HG03108 (cell line): ENCODE results near the gene NOP14.
"Not testable (repeated sequence)": the region's sequence is repeated elsewhere in the genome, so short reads cannot be mapped to it uniquely, and the experiment has no call there.

ENCODE experiments used
- ATAC-seq: cut with Tn5 transposase; IDR thresholded peaks from one replicate; pipeline ENCODE4 v1.9.1; 2021; ENCODE audit warnings: moderate library complexity; ENCODE audit not compliant: unreplicated experiment

Gene NOP14

DNA sequence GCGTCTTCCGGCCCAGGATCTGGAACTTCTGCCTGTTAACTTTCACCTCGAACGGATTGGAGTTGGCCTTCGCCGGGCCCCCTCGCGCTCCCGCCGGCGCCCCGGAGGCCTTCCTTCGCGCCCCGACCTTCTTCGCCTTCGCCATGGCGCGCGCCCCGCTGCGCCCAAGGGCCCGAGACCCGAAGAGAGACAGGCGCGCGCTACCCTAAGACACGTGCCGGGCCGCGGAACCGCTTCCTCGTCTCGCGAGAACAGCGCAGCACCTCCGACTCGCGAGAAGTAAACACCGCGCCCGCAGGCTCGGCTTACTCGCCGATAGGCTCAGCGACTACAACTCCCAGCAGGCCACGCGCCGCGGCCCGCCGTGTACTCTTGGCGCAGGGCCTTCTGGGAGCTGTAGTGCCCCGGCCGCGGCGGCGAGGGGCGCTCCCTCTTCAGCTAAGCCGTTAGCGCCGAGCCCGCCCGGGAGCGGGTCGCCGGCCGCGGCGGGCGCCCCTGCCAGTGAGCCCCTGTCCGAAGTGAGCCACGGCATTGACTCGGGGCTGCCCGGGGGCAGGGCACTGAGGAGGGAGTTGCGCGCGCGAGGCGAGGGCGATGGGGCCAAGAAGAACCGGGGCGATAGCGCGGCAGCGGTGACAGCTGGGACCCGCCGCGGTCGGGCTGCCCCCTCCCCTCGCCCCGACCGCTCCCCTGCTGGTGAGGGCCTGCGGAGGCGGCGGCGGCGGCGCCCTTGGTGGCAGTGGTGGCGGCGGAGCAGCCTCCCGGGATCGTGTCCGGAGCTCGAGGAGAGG is at the start of gene NOP14, which contains the start of gene GRK4:
Gene NOP14 (minus strand): TSS at position 232 of the 791 bp plus-strand sequence. CDS start 87 bp downstream, at position 145.
Gene GRK4 (plus strand): TSS at position 397 of the 791 bp plus-strand sequence. CDS start 500 bp downstream, outside the sequence.
- peak; percentile 92 for ATAC-seq

DNA sequence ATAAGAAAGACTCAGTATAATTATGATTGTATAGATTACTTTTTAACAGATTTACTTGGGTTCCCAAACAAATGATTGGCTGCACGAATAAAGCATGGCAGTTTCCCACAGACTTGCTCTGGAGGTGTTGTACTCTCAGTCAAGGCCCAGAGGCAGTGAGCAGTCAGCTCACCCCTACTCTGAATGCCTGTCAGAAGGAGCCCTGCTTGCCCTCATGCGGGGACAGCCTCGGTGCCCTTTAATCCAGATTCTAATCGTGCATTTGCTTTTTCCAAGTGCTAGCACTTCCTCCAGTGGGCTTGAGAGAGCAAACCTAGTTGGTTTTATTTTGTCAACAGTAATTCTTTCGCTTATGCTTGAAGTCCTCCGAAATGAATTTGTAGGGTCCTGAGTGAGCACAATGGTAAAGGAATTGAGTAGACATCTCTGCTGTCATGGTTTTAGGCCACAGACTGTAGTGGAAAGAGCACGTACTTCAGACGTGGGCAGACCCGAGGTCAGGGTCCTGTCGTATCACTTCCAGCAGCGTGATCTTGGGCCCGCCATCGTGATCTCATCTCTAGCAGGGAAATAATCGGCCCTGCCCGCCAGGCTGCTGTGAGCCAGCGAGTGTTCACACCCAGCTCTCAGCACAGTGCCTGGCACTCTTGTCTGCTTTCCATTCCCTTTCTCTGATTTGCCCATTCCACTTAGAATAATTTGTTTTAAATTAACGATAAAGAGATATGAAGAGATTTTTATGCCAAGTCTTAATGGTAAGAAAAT is 48.4 kb upstream of the NOP14 start:
- ATAC-seq = no peak

DNA sequence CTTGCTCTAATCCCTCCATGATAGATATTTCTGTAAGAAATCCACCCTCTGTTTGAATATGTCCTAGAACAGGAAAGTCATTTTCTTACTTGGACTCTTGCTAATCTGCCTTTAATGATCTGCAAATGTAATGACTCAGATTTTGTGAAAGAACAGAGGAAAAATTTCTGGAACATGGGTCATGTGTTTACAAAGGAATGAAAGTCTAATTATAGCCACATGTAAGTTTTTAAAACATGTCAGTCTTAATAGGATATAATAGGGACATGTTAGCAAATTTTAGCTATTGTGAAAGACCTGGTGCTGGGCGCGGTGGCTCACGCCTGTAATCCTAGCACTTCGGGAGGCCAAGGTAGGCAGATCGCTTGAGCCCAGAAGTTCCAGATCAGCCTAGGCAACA is 47.8 kb upstream of the NOP14 start:
- no peak for ATAC-seq

DNA sequence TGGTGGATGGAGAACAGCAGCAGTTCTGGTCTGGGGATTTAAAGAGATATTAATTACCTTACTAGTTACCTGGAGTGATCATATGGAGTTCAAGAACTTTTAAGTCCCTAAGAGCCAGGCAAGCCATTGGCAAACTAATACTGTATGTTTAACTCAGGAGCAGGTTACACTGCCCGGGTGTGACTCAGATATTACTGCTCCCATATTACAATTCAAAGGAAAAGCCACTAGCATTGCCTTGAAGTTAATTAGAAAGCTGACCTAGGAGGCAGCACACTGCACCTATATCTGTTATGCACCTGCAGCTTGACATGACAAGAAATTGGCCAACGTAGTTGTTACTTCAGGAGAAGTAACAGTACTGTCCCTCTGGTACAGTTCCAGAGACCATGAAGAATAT is 47.4 kb upstream of the NOP14 start:
- ATAC-seq = no peak

DNA sequence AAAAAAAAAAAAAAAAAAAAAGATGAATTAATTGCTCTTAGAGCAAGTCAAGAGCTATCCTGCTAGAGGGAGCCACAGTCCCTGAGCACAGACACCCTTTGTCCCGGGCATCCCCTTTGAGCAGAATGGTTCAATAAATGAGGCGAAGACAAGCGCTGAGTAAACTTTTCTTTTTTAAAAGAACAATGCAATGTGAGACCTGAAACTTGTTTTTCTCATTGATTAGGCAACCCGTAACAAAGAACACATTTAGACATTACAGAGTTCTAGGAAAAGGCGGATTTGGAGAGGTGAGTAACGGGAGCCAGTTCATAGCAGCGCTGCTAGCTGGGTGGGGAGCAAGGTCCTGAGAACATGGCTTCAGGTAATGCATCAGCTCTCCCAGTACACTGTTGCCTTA is 46.2 kb upstream of the NOP14 start:
- no peak for ATAC-seq

DNA sequence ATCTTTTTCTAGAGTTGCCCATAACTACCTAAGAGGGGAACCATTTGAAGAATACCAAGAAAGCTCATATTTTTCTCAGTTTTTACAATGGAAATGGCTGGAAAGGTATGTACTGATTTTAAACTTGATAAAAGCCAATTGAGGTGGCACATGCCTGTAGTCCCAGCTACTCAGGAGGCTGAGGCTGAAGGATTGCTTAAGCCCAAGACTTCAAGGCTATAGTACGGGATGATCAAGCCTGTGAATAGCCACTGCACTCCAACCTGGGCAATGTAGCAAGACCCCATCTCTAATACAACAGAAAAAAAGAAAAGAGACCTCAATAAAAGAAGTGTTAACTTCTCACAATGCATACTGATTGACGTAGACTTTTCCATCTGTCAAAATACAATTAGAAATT is 44.5 kb upstream of the NOP14 start:
- ATAC-seq = no peak

DNA sequence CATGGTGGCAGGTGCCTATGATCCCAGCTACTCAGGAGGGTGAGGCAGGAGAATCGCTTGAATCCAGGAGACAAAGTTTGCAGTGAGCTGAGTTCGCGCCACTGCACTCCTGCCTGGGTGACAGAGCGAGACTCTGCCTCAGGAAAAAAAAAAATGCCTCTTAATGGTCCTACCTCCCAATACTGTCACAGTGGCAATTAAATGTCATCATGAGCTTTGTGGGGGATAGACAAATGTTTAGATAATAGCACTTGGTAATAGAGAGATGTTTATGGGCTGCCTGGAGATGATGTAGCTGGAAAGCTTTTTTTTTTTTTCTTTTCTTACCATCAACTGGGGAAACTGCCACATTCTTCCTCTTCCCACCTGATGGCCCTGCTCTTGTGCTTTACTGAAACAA is 33.2 kb upstream of the NOP14 start:
- no peak for ATAC-seq

DNA sequence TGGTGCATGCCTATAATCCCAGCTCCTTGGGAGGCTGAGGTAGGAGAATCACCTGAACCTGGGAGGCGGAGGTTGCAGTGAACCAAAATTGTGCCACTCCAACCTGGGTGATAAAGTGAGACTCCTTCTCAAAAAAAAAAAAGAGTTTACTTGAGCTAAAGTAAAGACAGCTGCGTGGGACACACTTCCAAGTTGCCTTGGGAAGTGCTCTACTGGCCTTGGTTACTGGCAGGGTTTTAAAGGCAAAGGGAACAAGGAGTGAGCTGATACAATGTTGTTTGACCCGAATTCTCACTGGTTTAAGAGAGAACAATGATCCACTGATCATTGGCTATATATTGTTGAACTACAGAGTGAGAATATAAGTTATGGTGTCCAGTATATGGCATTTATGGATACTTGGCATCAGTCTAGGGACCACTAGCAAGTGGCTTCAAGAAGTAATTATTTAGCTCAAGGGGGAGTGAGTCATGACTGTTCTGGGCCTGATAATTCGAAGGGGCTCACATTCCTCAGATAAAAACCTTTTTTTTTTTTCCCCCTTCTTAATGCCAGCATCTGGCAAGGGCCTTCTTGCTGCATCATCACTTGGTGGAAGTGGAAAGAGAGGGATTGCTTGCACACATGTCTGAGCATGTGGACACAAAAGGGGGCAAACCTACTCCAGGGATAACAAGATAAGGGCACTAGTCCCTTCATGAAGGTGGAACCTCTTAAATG is 32.5 kb upstream of the NOP14 start:
- ATAC-seq = no peak

DNA sequence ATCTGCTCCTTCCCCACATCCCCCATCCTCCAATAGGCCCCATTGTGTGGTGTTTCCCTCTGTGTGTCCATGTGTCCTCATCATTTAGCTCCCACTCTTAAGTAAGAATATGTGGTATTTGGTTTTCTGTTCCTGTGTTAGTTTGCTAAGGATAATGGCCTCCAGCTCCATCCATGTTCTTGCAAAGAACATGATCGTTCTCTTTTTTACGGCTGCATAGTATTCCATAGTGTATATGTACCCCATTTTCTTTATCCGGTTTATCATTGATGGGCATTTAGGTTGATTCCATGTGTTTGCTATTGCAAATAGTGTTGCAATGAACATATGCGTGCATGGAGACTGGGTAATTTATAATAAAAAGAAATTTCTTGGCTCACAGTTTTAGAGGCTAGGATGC is 31.7 kb upstream of the NOP14 start:
- ATAC-seq = no peak

DNA sequence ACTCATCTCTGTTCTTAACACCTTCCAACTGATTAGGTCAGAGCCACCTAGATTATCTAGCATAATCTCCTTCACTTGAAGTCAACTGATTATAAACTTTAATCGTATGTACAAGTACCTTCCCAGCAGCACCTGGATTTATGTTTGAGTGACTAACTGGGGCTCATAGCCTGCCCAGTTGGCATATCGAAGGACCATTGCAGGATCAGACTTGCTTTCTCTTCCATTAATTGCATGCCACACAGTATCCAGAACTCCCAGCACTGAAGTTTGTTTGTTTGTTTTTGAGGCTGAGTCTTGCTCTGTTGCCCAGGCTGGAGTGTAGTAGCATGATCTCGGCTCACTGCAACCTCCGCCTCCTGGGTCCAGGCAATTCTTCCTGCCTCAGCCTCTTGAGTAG is 28.0 kb upstream of the NOP14 start:
- ATAC-seq = no peak

DNA sequence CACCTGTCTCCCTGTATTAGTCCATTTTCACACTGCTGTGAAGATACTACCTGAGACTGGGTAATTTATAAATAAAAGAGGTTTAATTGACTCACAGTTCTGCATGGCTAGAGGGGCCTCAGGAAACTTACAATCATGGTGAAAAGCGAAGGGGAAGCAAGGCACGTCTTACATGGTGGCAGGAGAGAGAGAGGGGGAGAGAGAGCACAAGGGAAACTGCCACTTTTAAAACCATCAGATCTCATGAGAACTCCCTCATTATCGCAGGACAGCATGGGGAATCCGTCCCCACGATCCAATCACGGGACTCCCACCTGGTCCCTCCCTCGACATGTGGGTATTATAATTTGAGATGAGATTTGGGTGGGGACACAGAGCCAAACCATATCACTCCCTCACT is 20.5 kb upstream of the NOP14 start:
- ATAC-seq = not testable (repeated sequence)

DNA sequence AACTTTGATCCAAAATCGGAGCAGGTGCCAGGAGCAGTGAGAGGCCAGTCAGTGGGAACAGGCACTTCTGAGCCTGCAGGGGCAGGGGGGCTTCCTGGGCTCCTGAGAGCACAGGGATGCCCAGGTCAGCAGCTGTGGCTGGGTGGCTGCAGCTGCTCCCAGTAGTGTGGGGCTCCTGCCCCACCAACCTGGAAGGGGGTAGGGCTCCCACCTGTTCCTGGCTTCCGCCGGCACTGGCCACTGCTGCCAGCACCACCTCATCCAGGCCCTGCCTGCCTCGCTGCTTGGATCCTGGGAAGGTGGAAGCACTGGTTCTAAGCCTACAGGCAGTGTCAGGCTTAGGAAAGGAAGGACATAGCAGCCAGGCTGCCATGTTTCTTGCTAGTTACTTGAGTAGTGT is 18.8 kb upstream of the NOP14 start:
- ATAC-seq = no peak

DNA sequence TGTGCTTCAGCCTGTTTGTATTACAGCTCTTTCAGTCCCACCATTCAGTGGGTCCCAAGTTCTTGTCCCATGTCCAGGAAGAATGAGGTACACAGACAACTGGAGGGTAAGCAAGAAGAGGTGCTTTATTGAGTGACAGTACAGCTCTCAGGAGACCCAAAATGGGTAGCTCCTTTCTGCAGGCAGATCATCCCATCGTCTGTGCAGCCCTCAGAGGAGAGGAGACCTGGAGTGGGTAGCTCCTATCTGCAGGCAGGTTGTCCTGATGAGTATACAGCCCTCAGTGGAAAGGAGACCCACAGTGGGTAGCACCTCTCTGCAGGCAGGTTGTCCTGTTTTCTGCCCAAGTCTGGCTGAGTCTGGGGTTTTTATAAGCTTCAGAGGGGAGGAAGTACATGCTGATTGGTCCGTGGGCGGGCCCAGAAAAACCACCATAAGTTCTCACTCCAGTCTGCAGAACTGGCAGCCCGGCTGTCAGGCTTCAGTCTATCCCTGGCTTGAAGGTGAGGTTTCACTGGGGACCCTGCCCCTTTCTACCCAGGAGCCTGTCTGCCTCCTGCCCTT is 18.1 kb upstream of the NOP14 start:
- no peak for ATAC-seq

DNA sequence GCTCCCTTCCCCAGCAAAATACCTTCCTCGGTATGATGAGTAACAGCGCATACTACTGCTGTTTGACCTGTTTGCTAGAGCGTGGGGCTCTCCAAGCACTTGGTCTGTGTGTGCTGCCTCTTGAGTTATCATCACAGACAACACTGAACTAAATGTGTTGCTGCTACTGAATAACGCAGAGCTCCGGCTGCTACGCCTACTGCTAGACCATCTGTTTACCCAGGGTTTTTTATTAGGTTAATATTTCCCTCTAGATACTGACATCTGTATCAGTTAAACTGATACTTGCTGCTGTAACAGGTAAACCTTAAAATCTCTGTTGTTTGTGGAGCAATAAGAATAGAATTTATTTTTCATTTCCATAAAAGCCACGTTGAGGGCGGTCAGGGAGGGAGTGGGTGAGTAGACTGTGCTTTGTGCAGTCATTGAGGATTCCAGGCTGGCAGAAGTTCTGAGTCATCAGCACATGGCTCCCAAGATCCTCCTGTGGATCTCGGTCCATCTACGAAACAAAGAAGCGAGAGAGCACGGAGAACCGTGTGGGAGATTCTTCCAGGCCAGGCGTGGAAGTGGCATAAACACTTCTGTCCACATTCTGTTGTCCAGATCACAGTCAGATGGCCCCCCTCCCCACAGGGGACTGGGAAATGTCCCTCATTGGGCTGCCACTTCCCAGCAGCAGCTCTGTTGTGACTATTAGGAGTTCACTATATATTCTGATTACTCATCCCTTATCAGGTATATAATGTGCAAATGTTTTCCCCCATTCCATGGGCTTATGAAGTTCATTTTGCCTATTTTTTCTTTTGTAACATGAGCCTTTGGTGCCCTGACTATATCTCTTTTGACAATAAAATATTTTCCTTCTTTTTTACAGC is 14.2 kb upstream of the NOP14 start:
- ATAC-seq = no peak

DNA sequence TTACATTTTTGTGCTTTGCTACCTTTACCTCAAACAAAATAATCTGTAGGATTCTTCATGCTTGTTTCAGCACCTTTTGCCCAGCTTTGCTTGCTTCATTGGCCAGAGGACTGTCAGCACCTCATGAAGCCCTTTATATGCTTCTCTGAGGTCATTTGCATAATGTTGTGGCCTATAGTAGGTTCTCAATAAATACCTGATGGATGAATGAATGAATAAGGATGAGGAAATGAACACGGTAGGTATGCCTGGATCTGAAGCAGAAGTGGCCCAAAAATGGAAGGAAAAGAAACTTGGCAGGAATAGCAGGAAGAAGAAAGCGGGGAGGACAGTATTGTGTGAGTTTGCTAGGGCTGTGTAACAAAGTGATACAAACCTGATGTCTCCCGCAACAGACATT is 8.1 kb upstream of the NOP14 start:
- ATAC-seq = no peak

DNA sequence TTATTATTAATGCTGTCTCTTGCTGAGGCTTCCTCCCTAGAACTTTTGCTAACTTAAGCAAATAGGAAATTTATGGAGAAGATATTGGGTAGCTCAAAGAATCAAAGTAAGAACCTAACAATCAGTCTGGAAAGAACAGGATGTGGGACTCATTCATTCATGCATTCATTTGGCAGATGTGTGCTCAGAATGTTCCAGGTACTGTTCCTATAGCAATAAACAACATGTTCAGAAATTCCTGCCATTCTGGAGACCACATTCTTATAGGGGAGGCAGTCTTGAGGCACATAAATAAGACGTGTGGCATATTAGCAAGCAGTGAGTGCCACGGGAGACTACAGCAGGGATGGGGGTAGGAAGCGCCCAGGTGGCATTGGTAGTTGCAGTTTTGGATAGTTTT is 5.2 kb upstream of the NOP14 start:
- no peak for ATAC-seq

DNA sequence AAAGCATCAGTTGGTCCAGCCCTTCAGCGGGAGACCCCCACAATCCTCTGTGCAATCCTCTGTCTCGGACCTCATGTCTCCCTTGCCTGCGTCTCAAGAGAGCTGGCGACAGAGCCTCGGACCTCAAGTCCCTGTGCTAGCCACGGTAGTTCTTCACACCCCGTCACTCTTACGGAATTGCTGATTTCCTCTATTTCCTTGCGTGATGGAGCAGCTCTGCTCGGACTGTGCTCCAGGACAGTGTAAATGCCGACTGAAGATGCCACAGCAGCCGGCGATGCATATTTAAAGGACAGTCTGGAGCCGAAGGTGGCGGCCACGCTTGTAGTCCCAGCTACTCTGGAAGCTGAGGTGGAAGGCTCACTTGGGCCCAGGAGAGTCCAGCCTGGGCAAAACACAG is 2.1 kb upstream of the NOP14 start:
- no peak for ATAC-seq

DNA sequence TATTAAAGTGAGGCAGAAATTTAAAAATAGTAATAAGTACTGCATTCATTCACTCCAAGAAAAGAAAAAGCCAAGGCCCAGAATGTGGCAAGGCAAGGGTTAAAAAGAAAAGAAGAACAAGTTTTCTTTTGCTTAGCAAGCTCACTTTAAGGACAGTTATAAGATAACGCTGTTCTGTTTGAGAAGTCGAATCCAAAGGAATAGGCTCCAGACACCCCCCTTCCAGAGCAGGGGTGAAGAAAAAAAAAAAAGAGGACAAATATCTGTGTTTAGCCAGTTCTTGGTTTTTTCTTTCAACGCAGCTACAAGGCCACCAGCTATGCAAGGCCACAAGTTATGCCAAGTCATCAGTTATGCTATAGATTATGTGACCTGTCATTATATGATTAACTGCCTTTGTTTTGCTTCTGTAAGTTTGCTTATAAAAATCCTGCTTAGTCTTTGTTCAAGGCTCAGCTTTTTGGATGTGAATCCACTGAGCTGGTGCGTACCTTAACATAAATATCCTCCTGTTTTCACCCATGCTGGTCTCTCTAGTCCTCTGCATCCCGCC is 1.6 kb upstream of the NOP14 start:
- no peak for ATAC-seq

DNA sequence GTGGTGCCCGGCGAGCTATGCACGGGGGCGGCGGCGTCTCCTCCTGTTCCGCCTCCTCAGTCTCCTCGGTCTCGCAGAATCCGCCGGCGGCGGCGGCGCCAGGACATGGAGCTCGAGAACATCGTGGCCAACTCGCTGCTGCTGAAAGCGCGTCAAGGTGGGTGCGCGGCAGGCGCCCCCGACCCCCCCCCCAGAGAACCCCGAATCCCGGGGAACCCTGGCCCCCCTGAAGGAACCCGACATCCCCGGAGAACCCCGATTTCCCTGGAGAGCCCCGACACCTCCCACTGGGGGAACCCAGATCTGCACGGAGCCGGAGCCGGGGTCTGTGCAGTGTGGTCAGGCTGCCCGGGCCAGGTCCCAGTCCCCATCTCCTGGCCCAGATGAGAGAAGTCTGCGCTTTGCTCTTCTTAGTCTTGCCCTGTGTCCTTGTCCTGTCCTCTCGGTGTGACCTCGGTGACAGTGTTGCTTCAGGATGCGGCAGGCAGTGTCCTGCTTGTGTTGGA is 813 bp upstream of the NOP14 start:
- ATAC-seq = peak; percentile 8
